Stimulated activated naive CD8-positive, alpha-beta T cell treated with anti-CD3 and anti-CD28 coated beads, Interleukin-15, Interleukin-2, amounts not matched to agents 100 ng/mL and 50 ng/mL, for 24 hours (primary cell): ENCODE data around the gene RNASE11.

ENCODE experiments used
- H3K27ac Mint-ChIP-seq: one replicate; pipeline ENCODE4 v1.8.0; 2021; ENCODE audit warnings: mild to moderate bottlenecking, mixed read lengths
- H3K27me3 Mint-ChIP-seq: one replicate; pipeline ENCODE4 v1.8.0; 2021; ENCODE audit warnings: mixed read lengths
- H3K36me3 Mint-ChIP-seq: one replicate; pipeline ENCODE4 v1.8.0; 2021; ENCODE audit warnings: low read depth, mixed read lengths
- H3K4me1 Mint-ChIP-seq: one replicate; pipeline ENCODE4 v1.8.0; 2021; ENCODE audit warnings: low read depth, mixed read lengths
- H3K4me3 Mint-ChIP-seq: one replicate; pipeline ENCODE4 v1.8.0; 2021; ENCODE audit warnings: mild to moderate bottlenecking, mixed read lengths
- H3K9me3 Mint-ChIP-seq: one replicate; pipeline ENCODE4 v1.8.0; 2021; ENCODE audit warnings: mixed read lengths

The RNASE11 gene

DNA sequence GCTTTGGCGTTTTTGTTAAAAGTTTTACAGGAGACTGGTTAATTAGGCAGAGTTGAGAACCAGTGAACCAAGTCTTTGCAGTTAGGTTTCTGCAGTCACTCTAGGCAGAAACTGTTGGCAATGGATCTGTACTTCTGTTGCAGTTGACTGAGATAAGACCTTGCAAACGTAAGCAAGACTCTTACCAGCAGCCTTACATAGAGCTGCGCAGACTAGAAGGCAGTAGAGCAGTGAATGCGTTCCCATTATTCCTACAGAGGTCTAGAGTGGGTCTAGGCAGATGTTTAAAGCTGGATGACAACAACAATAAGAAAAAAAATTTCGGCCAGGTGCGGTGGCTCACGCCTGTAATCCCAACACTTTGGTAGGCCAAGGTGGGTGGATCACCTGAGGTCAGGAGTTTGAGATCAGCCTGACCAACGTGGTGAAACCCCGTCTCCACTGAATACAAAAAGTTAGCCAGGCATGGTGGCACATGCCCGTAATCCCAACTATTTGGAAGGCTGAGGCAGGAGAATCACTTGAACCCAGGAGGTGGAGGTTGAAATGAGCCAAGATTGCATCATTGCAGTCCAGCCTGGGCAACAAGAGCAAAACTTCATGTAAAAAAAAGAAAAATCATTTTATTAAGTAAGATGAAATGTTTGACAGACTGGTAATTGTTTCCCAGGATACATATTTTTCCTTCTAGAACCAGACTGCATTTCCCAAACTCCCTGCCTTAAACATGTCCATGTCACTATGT, 39.2 kb downstream of the RNASE11 start:
- H3K9me3 Mint-ChIP-seq = no peaks in the 10 kb centered on the region
- H3K27ac Mint-ChIP-seq = no peak overlapping the region
- no peaks in the 10 kb centered on the region for H3K4me1 Mint-ChIP-seq
- H3K27me3 Mint-ChIP-seq = peaks cover 10% of the 10 kb centered on the region
- H3K4me3 Mint-ChIP-seq = no peak overlapping the region
- H3K36me3 Mint-ChIP-seq = no peaks in the 10 kb centered on the region

DNA sequence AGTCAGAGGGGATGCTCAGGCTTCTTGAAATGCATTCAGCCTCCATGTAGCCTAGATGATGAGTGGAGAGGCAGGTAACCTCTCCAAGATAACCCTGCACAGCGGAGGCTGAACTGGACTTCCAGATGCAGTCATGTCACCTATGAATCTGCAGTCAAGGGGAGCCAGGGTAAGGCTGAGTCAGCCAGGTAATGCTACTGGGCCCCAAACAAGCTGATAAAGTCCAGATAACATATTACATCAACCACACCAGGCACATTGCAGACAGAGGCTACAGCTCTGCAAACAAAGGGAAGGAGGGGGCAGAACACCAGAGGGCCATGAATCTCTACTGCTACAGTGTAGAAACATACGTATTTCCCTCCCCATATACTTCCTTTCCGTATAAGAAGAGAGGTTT, 40.9 kb downstream of the RNASE11 start:
- Mint-ChIP-seq H3K27me3 (peaks cover 10% of the 10 kb centered on the region), H3K9me3 (no peaks in the 10 kb centered on the region), H3K4me3 (no peak overlapping the region), H3K27ac (no peak overlapping the region), H3K4me1 (no peaks in the 10 kb centered on the region), H3K36me3 (no peaks in the 10 kb centered on the region)

DNA sequence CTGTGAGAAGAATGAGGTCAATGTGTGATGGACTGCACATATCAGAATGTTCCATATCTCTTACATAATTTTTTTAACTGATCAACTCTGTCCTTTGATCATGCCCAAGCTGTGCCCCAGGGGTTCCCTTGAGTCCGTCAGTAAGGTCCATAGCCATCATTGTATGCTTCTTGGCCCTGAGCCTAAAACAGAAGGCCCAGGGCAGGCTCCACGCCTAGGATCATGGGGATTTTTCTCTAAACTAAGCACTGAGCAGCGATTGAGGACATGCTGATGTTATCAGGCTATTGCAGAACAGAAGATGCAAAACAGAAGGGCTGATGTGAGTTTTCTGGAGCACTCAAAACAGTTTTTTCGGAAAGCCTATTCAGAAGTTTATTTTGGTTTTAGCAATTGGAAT, 47.9 kb downstream of the RNASE11 start:
- H3K36me3 Mint-ChIP-seq = no peaks in the 10 kb centered on the region
- peaks cover under 1% of the 10 kb centered on the region for H3K27me3 Mint-ChIP-seq
- H3K4me3 Mint-ChIP-seq = no peak overlapping the region
- no peaks in the 10 kb centered on the region for H3K9me3 Mint-ChIP-seq
- H3K4me1 Mint-ChIP-seq = no peaks in the 10 kb centered on the region
- no peak overlapping the region for H3K27ac Mint-ChIP-seq
